Peyer's patch (tissue), 4 donors: Measurements from ENCODE around the gene CFAP141. TPM values are rescaled to one million over a fixed set of nuclear protein-coding genes. Genes with fewer than 3 reads are reported as not detected.

Source experiments
- DNase-seq, 3 donors: peaks; one replicate each; pipeline ENCODE4 v3.0.0-alpha.2; 2017 to 2019
- H3K27ac ChIP-seq, 4 donors: fragments of 200-600 bp; sonication (generic); one replicate each; pipeline ENCODE4 v1.5.1; 2016 to 2019
- H3K27me3 ChIP-seq, 2 donors: fragments of 200-600 bp; sonication (generic); one replicate each; pipeline ENCODE4 v1.5.1; 2019
- H3K36me3 ChIP-seq, 3 donors: fragments of 200-600 bp; sonication (generic); one replicate each; pipeline ENCODE4 v1.5.1; 2016 to 2019
- H3K4me1 ChIP-seq, 4 donors: fragments of 200-600 bp; sonication (generic); one replicate each; pipeline ENCODE4 v1.5.1; 2016 to 2019
- H3K4me3 ChIP-seq, 4 donors: fragments of 200-600 bp; sonication (generic); 1 replicate in 3 of 4; 2 replicates in 1 of 4; pipeline ENCODE4 v1.5.1; 2016 to 2019; ENCODE audit warnings: mild to moderate bottlenecking in 1 of 4
- H3K9me3 ChIP-seq, 4 donors: fragments of 200-600 bp; sonication (generic); one replicate each; pipeline ENCODE4 v1.5.1; 2016 to 2019; ENCODE audit warnings: mild to moderate bottlenecking in 1 of 4
- CTCF ChIP-seq, 6 experiments: fragments of 450-650 bp in 4 of 6; fragments of 200-600 bp in 2 of 6; sonication (generic) in 1 of 6; IDR thresholded peaks; one replicate each; pipeline ENCODE4 v1.5.1; 2017 to 2019; ENCODE audit warnings: antibody characterized with exemption in 6 of 6, mild to moderate bottlenecking in 3 of 6, moderate library complexity in 1 of 6
- POLR2A ChIP-seq, 2 donors: fragments of 450-650 bp; IDR thresholded peaks; one replicate each; pipeline ENCODE4 v1.5.1; 2017; ENCODE audit warnings: antibody characterized with exemption in 2 of 2, mild to moderate bottlenecking in 2 of 2, moderate library complexity in 2 of 2
- total RNA-seq, 4 donors: library from RNA; depleted of rRNA; stranded (reverse); fragments of >200 nt; gene quantifications; one replicate each; pipeline ENCODE4 v1.1.0, GENCODE V29; 2016

CFAP141 gene
- not detected for total RNA-seq

GRCh38 chr1:154206196-154206595 lies at the start of gene CFAP141:
Gene CFAP141 (minus strand): TSS chr1:154206333. CDS start chr1:154206307, 26 bp downstream.
- H3K27me3 ChIP-seq, result no peaks in the 10 kb centered on the region
- H3K4me3 ChIP-seq, result no peak within 1 kb of the TSS
- no peaks in the 10 kb centered on the region for H3K4me1 ChIP-seq
- no peak within 1 kb of the TSS for H3K27ac ChIP-seq
- TF ChIP-seq POLR2A (IDR thresholded peaks at IDR 0.05) (no peak), CTCF (IDR thresholded peaks at IDR 0.05) (no peak)
- no peaks in the 10 kb centered on the region for H3K9me3 ChIP-seq
- H3K36me3 ChIP-seq, result peaks cover 0 to 62% (median 0%) of the 10 kb centered on the region in 3 donors
- DNase-seq, result peak in 1 of 3 donors; percentile 7

- Histone ChIP-seq H3K9me3 (no peaks in the 10 kb centered on the region), H3K27ac (no peak overlapping the region), H3K27me3 (no peaks in the 10 kb centered on the region), H3K36me3 (peaks cover 0 to 100% (median 0%) of the 10 kb centered on the region in 3 donors), H3K4me1 (no peaks in the 10 kb centered on the region), H3K4me3 (no peak overlapping the region)
- TF ChIP-seq CTCF (IDR thresholded peaks at IDR 0.05) (no peak), POLR2A (IDR thresholded peaks at IDR 0.05) (no peak)
- DNase-seq, result no peak
These were observed 47.5 kb upstream of the CFAP141 start for GRCh38 chr1:154253671-154254070.

GRCh38 chr1:154241703-154242351 lies 35.7 kb upstream of the CFAP141 start:
- Histone ChIP-seq H3K27ac (no peak overlapping the region), H3K4me3 (no peak overlapping the region), H3K4me1 (no peaks in the 10 kb centered on the region), H3K27me3 (no peaks in the 10 kb centered on the region), H3K36me3 (peaks cover 0 to 94% (median 4%) of the 10 kb centered on the region in 3 donors), H3K9me3 (no peaks in the 10 kb centered on the region)
- no peak for DNase-seq
- TF ChIP-seq CTCF (IDR thresholded peaks at IDR 0.05) (no peak), POLR2A (IDR thresholded peaks at IDR 0.05) (no peak)

GRCh38 chr1:154240294-154240833 lies 34.2 kb upstream of the CFAP141 start:
- no peaks in the 10 kb centered on the region for H3K4me1 ChIP-seq
- no peak overlapping the region for H3K27ac ChIP-seq
- H3K36me3 ChIP-seq, result peaks cover 0 to 94% (median 4%) of the 10 kb centered on the region in 3 donors
- H3K4me3 ChIP-seq, result no peak overlapping the region
- H3K9me3 ChIP-seq, result no peaks in the 10 kb centered on the region
- TF ChIP-seq POLR2A (IDR thresholded peaks at IDR 0.05), result no peak
- no peak for TF ChIP-seq CTCF (IDR thresholded peaks at IDR 0.05)
- DNase-seq, result no peak
- H3K27me3 ChIP-seq, result no peaks in the 10 kb centered on the region

- no peak for DNase-seq
- no peaks in the 10 kb centered on the region for H3K9me3 ChIP-seq
- TF ChIP-seq CTCF (IDR thresholded peaks at IDR 0.05) (no peak), POLR2A (IDR thresholded peaks at IDR 0.05) (no peak)
- no peak overlapping the region for H3K4me3 ChIP-seq
- no peaks in the 10 kb centered on the region for H3K4me1 ChIP-seq
- H3K27ac ChIP-seq, result no peak overlapping the region
- H3K27me3 ChIP-seq, result no peaks in the 10 kb centered on the region
- peaks cover 0 to 94% (median 3%) of the 10 kb centered on the region in 3 donors for H3K36me3 ChIP-seq
These were observed 33.4 kb upstream of the CFAP141 start for GRCh38 chr1:154239491-154239890.
